Nephron (organoid): ENCODE results near the gene IGFL1.
"Not testable (repeated sequence)": the region's sequence is repeated elsewhere in the genome, so short reads cannot be mapped to it uniquely, and the experiment has no call there.

Source experiments
- H3K27ac Mint-ChIP-seq, 3 experiments: 2 replicates each; pipeline ENCODE4 v1.8.0; 2020; ENCODE audit warnings: mixed read lengths in 3 of 3, mild to moderate bottlenecking in 2 of 3, moderate library complexity in 1 of 3
- H3K27me3 Mint-ChIP-seq: 2 replicates; pipeline ENCODE4 v1.8.0; 2021; ENCODE audit warnings: low read depth, mild to moderate bottlenecking, moderate library complexity, mixed read lengths
- H3K36me3 Mint-ChIP-seq: 2 replicates; pipeline ENCODE4 v1.8.0; 2020; ENCODE audit warnings: low read depth, mixed read lengths
- H3K4me1 Mint-ChIP-seq: 2 replicates; pipeline ENCODE4 v1.8.0; 2020; ENCODE audit warnings: mixed read lengths
- H3K4me3 Mint-ChIP-seq, 3 experiments: 2 replicates each; pipeline ENCODE4 v1.8.0; 2020; ENCODE audit warnings: mild to moderate bottlenecking in 3 of 3, mixed read lengths in 3 of 3, moderate library complexity in 2 of 3
- H3K9me3 Mint-ChIP-seq: 2 replicates; pipeline ENCODE4 v1.8.0; 2020; ENCODE audit warnings: mixed read lengths
- TF ChIP-seq, protein P1 (sequence below), 3 experiments: fragments of 200-600 bp; sonication (generic); IDR thresholded peaks; one replicate each; pipeline ENCODE4 v1.5.0; 2021; ENCODE audit warnings: antibody characterized with exemption in 3 of 3; ENCODE audit not compliant: unreplicated experiment in 3 of 3

IGFL1 gene

DNA sequence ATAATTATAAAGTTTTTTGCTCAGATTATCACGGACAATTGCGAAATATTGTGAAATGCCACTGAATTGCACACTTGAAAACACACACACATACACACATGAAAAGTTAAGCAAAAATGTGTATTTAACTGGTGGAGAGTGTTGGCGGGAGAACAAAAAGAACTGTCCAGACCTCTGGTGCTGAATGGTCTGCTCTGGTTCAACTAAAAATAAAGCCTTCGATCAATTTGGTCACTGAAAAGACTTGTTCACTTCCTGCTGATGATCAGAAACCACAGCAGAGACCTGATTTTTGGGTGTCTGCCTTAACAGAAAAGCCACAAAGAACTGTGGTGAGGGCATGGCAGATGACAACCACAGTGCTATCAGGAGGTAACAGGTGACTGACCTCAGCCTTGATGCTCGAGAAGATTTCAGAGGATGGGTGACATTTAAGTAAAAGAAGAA, 4.0 kb upstream of the IGFL1 start:
- Mint-ChIP-seq H3K9me3 (no peaks in the 10 kb centered on the region), H3K4me3 (no peak overlapping the region), H3K27me3 (peaks cover 41% of the 10 kb centered on the region), H3K4me1 (no peaks in the 10 kb centered on the region), H3K36me3 (no peaks in the 10 kb centered on the region), H3K27ac (no peak overlapping the region)
- TF ChIP-seq, protein P1, sequence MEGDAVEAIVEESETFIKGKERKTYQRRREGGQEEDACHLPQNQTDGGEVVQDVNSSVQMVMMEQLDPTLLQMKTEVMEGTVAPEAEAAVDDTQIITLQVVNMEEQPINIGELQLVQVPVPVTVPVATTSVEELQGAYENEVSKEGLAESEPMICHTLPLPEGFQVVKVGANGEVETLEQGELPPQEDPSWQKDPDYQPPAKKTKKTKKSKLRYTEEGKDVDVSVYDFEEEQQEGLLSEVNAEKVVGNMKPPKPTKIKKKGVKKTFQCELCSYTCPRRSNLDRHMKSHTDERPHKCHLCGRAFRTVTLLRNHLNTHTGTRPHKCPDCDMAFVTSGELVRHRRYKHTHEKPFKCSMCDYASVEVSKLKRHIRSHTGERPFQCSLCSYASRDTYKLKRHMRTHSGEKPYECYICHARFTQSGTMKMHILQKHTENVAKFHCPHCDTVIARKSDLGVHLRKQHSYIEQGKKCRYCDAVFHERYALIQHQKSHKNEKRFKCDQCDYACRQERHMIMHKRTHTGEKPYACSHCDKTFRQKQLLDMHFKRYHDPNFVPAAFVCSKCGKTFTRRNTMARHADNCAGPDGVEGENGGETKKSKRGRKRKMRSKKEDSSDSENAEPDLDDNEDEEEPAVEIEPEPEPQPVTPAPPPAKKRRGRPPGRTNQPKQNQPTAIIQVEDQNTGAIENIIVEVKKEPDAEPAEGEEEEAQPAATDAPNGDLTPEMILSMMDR (IDR thresholded peaks at IDR 0.05; ENCODE audit: unreplicated experiment in 3 of 3) = no peak

DNA sequence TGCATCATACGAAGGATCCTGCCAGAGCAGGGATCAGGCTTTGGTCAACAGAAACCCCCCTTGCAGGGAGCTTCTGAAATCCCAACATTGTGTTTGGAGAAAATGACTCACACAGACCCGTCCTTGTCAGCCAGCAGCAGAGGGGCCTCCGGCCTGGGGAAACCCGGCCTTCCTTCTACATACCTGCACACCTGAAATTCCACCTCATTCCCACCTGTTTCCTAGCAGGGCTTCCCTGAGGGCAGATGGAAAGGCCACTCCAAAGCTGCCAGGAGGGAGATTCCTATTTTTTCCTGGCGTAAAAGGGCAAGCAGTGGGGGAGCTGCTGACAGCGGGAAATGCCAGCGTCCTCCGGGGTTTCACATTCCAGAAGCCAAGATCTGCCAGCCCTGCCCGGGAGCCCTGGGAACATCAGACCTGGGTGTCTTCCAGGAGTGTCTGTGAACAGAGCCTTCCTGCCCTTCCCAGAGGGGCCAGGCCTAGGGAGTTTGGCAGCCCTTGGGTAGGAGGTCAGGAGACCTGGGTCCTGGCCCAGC, 3.0 kb upstream of the IGFL1 start:
- Mint-ChIP-seq H3K4me3 (no peak overlapping the region), H3K27ac (no peak overlapping the region), H3K36me3 (no peaks in the 10 kb centered on the region), H3K9me3 (no peaks in the 10 kb centered on the region), H3K27me3 (peaks cover 44% of the 10 kb centered on the region), H3K4me1 (no peaks in the 10 kb centered on the region)
- TF ChIP-seq, protein P1 (IDR thresholded peaks at IDR 0.05; ENCODE audit: unreplicated experiment in 3 of 3) = no peak

DNA sequence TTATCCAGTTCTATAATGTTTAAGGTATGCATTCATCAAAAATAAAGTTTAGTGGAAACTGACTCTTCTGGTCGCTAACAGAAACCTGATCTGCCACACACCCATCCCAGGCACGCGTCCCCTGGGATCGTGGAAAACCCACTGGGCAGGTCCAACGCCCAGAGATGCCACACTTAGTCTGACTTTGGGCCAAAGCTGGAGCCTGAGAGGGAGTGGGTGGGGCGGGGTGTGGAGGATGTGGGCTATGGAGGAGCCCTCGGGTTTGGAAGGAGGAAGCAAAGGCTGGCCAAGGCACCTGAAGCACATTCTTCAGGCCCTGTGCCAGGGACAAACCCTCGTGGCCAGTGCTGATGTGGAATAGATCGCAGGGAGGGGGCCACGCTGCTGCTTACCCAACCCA, 2.5 kb downstream of the IGFL1 start:
- Mint-ChIP-seq H3K36me3 (no peaks in the 10 kb centered on the region), H3K27me3 (peaks cover 37% of the 10 kb centered on the region), H3K4me3 (no peak overlapping the region), H3K9me3 (no peaks in the 10 kb centered on the region), H3K27ac (no peak overlapping the region), H3K4me1 (no peaks in the 10 kb centered on the region)
- TF ChIP-seq, protein P1 (IDR thresholded peaks at IDR 0.05; ENCODE audit: unreplicated experiment in 3 of 3) = no peak

DNA sequence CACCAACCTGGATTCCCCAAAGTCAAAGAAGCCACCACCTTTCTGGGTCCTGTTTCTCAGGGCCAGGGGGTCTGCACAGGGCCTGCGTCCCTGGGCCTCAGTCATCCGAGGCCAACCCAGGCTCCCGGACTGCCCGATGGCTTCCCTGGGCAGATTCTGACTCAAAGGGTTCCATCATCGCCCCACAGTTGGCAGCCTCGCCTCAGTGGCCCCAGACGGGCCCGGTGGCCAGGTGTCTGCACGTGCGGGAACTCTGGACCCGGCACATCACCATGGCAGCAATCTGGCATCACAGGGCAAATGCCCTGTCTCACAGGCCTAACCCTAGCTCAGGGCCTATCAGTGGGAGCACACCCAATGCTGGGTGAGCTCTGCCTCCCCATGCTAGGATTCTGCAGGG, 2.9 kb downstream of the IGFL1 start:
- Mint-ChIP-seq H3K36me3 (no peaks in the 10 kb centered on the region), H3K27ac (no peak overlapping the region), H3K27me3 (peaks cover 37% of the 10 kb centered on the region), H3K4me3 (no peak overlapping the region), H3K9me3 (no peaks in the 10 kb centered on the region), H3K4me1 (no peaks in the 10 kb centered on the region)
- TF ChIP-seq, protein P1 (IDR thresholded peaks at IDR 0.05; ENCODE audit: unreplicated experiment in 3 of 3) = no peak

DNA sequence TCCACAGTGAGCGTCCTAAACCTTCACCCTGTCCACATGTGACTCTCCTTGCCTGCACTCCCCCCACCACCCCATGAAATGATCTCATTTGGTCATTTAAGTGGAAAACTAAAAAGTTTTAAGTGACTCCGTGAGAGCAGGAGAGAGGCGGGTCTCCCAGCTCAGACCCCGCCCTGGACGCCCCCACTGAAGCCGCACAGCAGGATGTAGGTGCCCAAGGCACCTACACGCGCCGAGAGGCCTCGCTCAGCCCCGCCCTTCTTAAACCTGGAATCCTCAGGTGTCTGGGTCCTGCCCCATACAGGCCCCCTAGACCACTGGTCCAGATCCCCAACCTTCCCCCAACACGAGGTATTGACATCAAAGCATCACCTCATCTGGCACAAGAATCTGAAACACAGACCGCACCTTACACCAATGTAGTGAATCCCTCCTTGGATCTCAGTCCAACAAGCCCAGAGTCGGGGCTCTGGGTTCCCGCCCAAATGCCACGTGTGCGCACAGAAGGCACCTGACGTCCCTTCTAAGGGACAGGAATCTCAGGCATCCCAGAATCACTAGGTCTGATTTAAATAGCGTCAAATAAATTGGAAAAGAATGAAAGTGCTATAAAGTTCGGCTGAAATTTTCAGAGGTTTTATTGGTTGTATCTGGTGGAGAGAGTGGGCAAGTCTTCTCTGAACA, 3.5 kb downstream of the IGFL1 start:
- Mint-ChIP-seq H3K36me3 (no peaks in the 10 kb centered on the region), H3K4me1 (no peaks in the 10 kb centered on the region), H3K27me3 (peaks cover 39% of the 10 kb centered on the region), H3K27ac (no peak overlapping the region), H3K4me3 (no peak overlapping the region), H3K9me3 (no peaks in the 10 kb centered on the region)
- TF ChIP-seq, protein P1 (IDR thresholded peaks at IDR 0.05; ENCODE audit: unreplicated experiment in 3 of 3) = no peak

DNA sequence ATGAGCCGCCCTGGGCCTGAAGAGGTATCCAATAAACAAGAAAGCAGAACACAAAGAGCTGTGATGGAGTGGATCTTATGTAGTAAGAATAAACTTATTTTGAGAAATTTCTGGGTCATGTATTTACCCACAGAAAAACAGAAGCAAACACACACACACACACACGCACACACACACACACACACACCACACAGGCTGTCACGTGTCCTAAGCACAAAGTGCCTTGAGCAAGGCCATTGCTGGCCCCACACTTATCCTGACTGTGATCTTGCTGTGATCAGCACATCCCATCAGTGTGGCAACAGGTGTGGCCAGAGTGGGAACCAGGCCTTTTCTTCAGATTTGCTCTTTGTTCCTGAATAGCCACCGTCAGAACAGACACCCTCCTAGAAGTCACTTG, 4.3 kb downstream of the IGFL1 start:
- not testable (repeated sequence) for H3K9me3 Mint-ChIP-seq, H3K36me3 Mint-ChIP-seq

DNA sequence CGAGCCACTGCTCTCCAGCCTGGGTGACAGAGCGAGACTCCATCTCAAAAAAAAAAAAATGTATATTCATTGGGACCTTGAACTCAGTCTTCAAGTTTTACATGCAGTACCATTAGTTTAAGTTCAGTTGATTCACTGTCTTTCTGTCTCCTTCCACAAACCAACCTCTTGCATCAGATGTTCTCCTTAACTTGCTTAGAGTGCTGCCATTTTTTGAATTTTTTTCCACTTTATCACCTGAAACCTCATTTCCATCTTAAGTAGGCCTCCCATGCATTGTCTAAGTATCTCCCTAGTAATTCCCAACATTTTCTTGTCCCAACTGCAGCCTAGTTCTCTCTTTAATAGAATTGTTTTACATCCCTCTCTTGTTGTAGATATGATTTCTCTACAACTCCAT, 8.6 kb downstream of the IGFL1 start:
- not testable (repeated sequence) for H3K4me1 Mint-ChIP-seq, H3K36me3 Mint-ChIP-seq, H3K9me3 Mint-ChIP-seq, H3K27ac Mint-ChIP-seq, H3K4me3 Mint-ChIP-seq
- H3K27me3 Mint-ChIP-seq = peaks cover 52% of the 10 kb centered on the region

More for the DNA sequence above, 4.3 kb downstream of the IGFL1 start:
- not testable (repeated sequence) for H3K4me1 Mint-ChIP-seq, H3K4me3 Mint-ChIP-seq, H3K27ac Mint-ChIP-seq
- H3K27me3 Mint-ChIP-seq = peaks cover 43% of the 10 kb centered on the region
